HepG2 (cell line): ENCODE results near the gene DSCAM. TPM values are rescaled to one million over a fixed set of nuclear protein-coding genes. Genes with fewer than 3 reads are reported as not detected.

Experiments
- ATAC-seq: fragments of 200-7000 bp; cut with Tn5 transposase; 3 replicates; pipeline ENCODE4 v1.9.1; 2020; ENCODE audit warnings: mild to moderate bottlenecking, moderate library complexity
- BruUV-seq: library from RNA; stranded (reverse); fragments of 400-500 nt; replicated peaks from 2 replicates; lab custom pipeline; 2021; lab: Mats Ljungman, UMichigan
- CTCF ChIA-PET: fragments of 300-600 bp; formaldehyde crosslinking; extraction: SDS; loops from one replicate; lab custom pipeline; 2021; ENCODE audit warnings: low total read pairs, inconsistent platforms, low intra/inter-chr PET ratio; lab: Yijun Ruan, JAX
- POLR2A ChIA-PET: fragments of 350-600 bp; sonication (Branson Sonifier 250); formaldehyde crosslinking; loops from one replicate; lab custom pipeline; 2020; ENCODE audit warnings: antibody characterized with exemption, inconsistent platforms; lab: Yijun Ruan, JAX
- DNase-seq: peaks from one replicate; pipeline ENCODE4 v3.0.0-alpha.2; 2015; ENCODE audit warnings: low spot score
- FAIRE-seq: peaks from 3 replicates; lab custom pipeline; 2011; peaks lifted over from hg19 to GRCh38; lab: Jason Lieb, UNC
- H2AFZ ChIP-seq: one replicate; pipeline ENCODE4 v1.6.1; 2011; ENCODE audit warnings: low read length, inconsistent platforms
- H3K27ac ChIP-seq: fragments of 300-600 bp; 3 replicates; pipeline ENCODE4 v1.8.0; 2011; ENCODE audit warnings: mixed run types, mild to moderate bottlenecking, mixed read lengths, low read length, inconsistent platforms; ENCODE audit not compliant: insufficient read depth; ENCODE audit errors: extremely low read length
- H3K27me3 ChIP-seq, 2 experiments: fragments of 200-600 bp in 1 of 2; 2 replicates in 1 of 2; 3 replicates in 1 of 2; pipeline versions ENCODE4 v1.6.0 to v1.8.0; 2011; ENCODE audit warnings: low read length in 2 of 2, mild to moderate bottlenecking in 2 of 2, moderate library complexity in 2 of 2, inconsistent platforms in 1 of 2; ENCODE audit not compliant: insufficient read depth in 2 of 2, control insufficient read depth in 1 of 2
- H3K36me3 ChIP-seq, 2 experiments: fragments of 200-600 bp in 1 of 2; replicated peaks in 1 of 2; 2 replicates in 1 of 2; 3 replicates in 1 of 2; pipeline versions ENCODE4 v1.5.1 to v1.8.0; 2011; ENCODE audit warnings: low read length in 2 of 2, inconsistent platforms in 1 of 2; ENCODE audit not compliant: insufficient read depth in 2 of 2, control insufficient read depth in 1 of 2
- H3K4me1 ChIP-seq: 2 replicates; pipeline ENCODE4 v1.5.1; 2012; ENCODE audit warnings: low read length, inconsistent platforms; ENCODE audit not compliant: insufficient read depth
- H3K4me2 ChIP-seq: 2 replicates; pipeline ENCODE4 v1.6.0; 2011; ENCODE audit warnings: low read depth, low read length, inconsistent platforms
- H3K4me3 ChIP-seq, 3 experiments: fragments of 200-600 bp in 1 of 3; sonication (generic), shearing (Covaris generic) in 1 of 3; replicated peaks in 1 of 3; 2 replicates each; pipeline ENCODE4 v1.5.1; 2011 to 2016; ENCODE audit warnings: low read length in 3 of 3, inconsistent platforms in 2 of 3, low read depth in 2 of 3, mild to moderate bottlenecking in 2 of 3, control low read depth in 1 of 3, mixed read lengths in 1 of 3; ENCODE audit not compliant: insufficient read depth in 1 of 3
- H3K79me2 ChIP-seq: one replicate; pipeline ENCODE4 v1.6.1; 2011; ENCODE audit warnings: low read length, inconsistent platforms; ENCODE audit not compliant: insufficient read depth
- H3K9ac ChIP-seq: 2 replicates; pipeline ENCODE4 v1.6.0; 2011; ENCODE audit warnings: mild to moderate bottlenecking, low read depth, low read length, inconsistent platforms; ENCODE audit not compliant: insufficient read depth
- H3K9me3 ChIP-seq: 2 replicates; pipeline ENCODE4 v1.5.1; 2012; ENCODE audit warnings: mild to moderate bottlenecking, low read length
- H4K20me1 ChIP-seq: 2 replicates; pipeline ENCODE4 v1.6.0; 2011; ENCODE audit warnings: inconsistent platforms, mild to moderate bottlenecking, low read length, moderate library complexity; ENCODE audit not compliant: insufficient read depth
- ERF ChIP-seq: IDR thresholded peaks from 2 replicates; pipeline ENCODE4 v1.6.1; 2018; ENCODE audit warnings: missing biosample characterization, missing genetic modification reagents
- GTF2F1 ChIP-seq: fragments of 150-350 bp; IDR thresholded peaks from 2 replicates; pipeline ENCODE4 v1.6.1; 2014; ENCODE audit warnings: low read length
- NFKBIZ ChIP-seq: IDR thresholded peaks from 2 replicates; pipeline ENCODE4 v1.6.1; 2018; ENCODE audit warnings: missing genetic modification reagents, missing compliant biosample characterization
- SATB2 ChIP-seq: sonication (generic); formaldehyde crosslinking; IDR thresholded peaks from 2 replicates; pipeline ENCODE4 v1.5.0; 2020; ENCODE audit warnings: missing genetic modification reagents
- SNAPC2 ChIP-seq: sonication (generic); formaldehyde crosslinking; IDR thresholded peaks from 2 replicates; pipeline ENCODE4 v1.8.1; 2022; ENCODE audit warnings: mild to moderate bottlenecking, missing genetic modification reagents
- TRAFD1 ChIP-seq: sonication (generic); formaldehyde crosslinking; IDR thresholded peaks from 2 replicates; pipeline ENCODE4 v1.5.1; 2020; ENCODE audit warnings: missing genetic modification reagents, mild to moderate bottlenecking, borderline replicate concordance
- WIZ ChIP-seq: sonication (generic); formaldehyde crosslinking; IDR thresholded peaks from 2 replicates; pipeline ENCODE4 v1.5.1; 2020; ENCODE audit warnings: mild to moderate bottlenecking, missing genetic modification reagents
- XRCC5 ChIP-seq: fragments of 200-400 bp; formaldehyde crosslinking; optimal IDR thresholded peaks from 2 replicates; pipeline ENCODE3; 2017; ENCODE audit warnings: mild to moderate bottlenecking, low read length
- ZNF430 ChIP-seq: sonication (generic); formaldehyde crosslinking; IDR thresholded peaks from 2 replicates; pipeline ENCODE4 v1.9.0; 2021; ENCODE audit warnings: mild to moderate bottlenecking, missing genetic modification reagents
- WGBS: methylation state at CpG from one replicate; pipeline ENCODE4 v1.1.6; 2017; ENCODE audit warnings: low lambda C conversion rate; 5-methylcytosine and 5-hydroxymethylcytosine counted together
- in situ Hi-C: cut with HindIII; loops from 2 replicates; pipeline ENCODE4 v1.10.0; 2017; ENCODE audit warnings: low pct_unique_long_range_greater_than_20kb; ENCODE audit not compliant: extremely low pct_ligation_motif_present
- intact Hi-C: fragments of 100-400 bp; cut with micrococcal nuclease; formaldehyde crosslinking; loops from one replicate; pipeline ENCODE4 v1.10.0; 2022; ENCODE audit not compliant: unreplicated experiment
- polyA plus RNA-seq, 8 experiments: library from polyadenylated mRNA; depleted of rRNA in 3 of 8; stranded (reverse) in 7 of 8; unstranded in 1 of 8; fragments of >200 nt; fragmentation: Illumina TruSeq in 4 of 8; extraction: Trizol in 4 of 8; gene quantifications; 2 replicates each; pipeline versions ENCODE4 v1.2.1 to v1.2.3, GENCODE V29; 2011 to 2016; ENCODE audit warnings: low read depth in 4 of 8, missing spikeins in 1 of 8, mixed read lengths in 1 of 8; ENCODE audit not compliant: insufficient read depth in 1 of 8
- total RNA-seq, 5 experiments: library from RNA; depleted of rRNA; stranded (reverse); fragments of >200 nt; fragmentation: Illumina TruSeq; extraction: Trizol; gene quantifications; 2 replicates each; pipeline ENCODE4 v1.2.3, GENCODE V29; 2016; ENCODE audit warnings: low read depth in 1 of 5

Gene DSCAM
- total and polyA plus RNA-seq, 2 of the 13 experiments (the other 11 are each of a cell fraction or from before 2014, with no cell fraction given) = not detected

GRCh38 chr21:40179166-40179565 is 667.8 kb downstream of the DSCAM start:
- no peak overlapping the region for H3K9ac ChIP-seq
- in situ Hi-C loops = no loop called here
- FAIRE-seq (no peak), ATAC-seq (no peak), DNase-seq (no peak)
- no peaks in the 10 kb centered on the region for H4K20me1 ChIP-seq
- H3K4me1 ChIP-seq = no peaks in the 10 kb centered on the region
- no peak overlapping the region for H2AFZ ChIP-seq
- H3K79me2 ChIP-seq = no peaks in the 10 kb centered on the region
- TF ChIP-seq ZNF430 (CRISPR knock-in tag) (no peak), GTF2F1 (no peak)
- TF ChIP-seq, all 625 proteins: peak for 0
- BruUV-seq = no TSS peak
- H3K9me3 ChIP-seq = peaks cover 93% of the 10 kb centered on the region
- WGBS = 15% methylated on average over 3 of the region's 5 CpGs
- H3K36me3 ChIP-seq = no peaks in the 10 kb centered on the region
- intact Hi-C loops = no loop called here
- no peak overlapping the region for H3K27ac ChIP-seq
- H3K4me3 ChIP-seq = no peak overlapping the region
- ChIA-PET CTCF (no interaction called here), POLR2A (no interaction called here)
- no peak overlapping the region for H3K4me2 ChIP-seq
- no peaks in the 10 kb centered on the region; a peak in 1 of 5 replicates for H3K27me3 ChIP-seq

- no peak overlapping the region for H3K27ac ChIP-seq
- no peak for TF ChIP-seq XRCC5
- no peak for TF ChIP-seq SATB2 (CRISPR knock-in tag)
- TF ChIP-seq WIZ = no peak
- no peak for TF ChIP-seq NFKBIZ (CRISPR knock-in tag)
- TF ChIP-seq SNAPC2 (CRISPR knock-in tag) = no peak
- TF ChIP-seq TRAFD1 (CRISPR knock-in tag) = no peak
- no peak for TF ChIP-seq ERF (CRISPR knock-in tag)
- POLR2A ChIA-PET = no interaction called here
- no peak overlapping the region for H3K4me3 ChIP-seq
- H4K20me1 ChIP-seq = no peaks in the 10 kb centered on the region
- ATAC-seq (no peak), FAIRE-seq (no peak), DNase-seq (no peak)
- WGBS = 27% methylated on average over 19 of the region's 19 CpGs
- peaks cover 93% of the 10 kb centered on the region for H3K9me3 ChIP-seq
- no peaks in the 10 kb centered on the region for H3K79me2 ChIP-seq
- H3K4me1 ChIP-seq = no peaks in the 10 kb centered on the region
- no peak overlapping the region for H3K9ac ChIP-seq
- H3K27me3 ChIP-seq = no peaks in the 10 kb centered on the region; a peak in 1 of 5 replicates
- in situ Hi-C loops = no loop called here
- H2AFZ ChIP-seq = no peak overlapping the region
- H3K4me2 ChIP-seq = no peak overlapping the region
- CTCF ChIA-PET = no interaction called here
- intact Hi-C loops = no loop called here
- BruUV-seq = no TSS peak
- no peaks in the 10 kb centered on the region for H3K36me3 ChIP-seq
Measured at GRCh38 chr21:40178726-40179125, 668.2 kb downstream of the DSCAM start.
